A549 (cell line): Measurements from ENCODE around the gene PEDS1. TPM values are rescaled to one million over a fixed set of nuclear protein-coding genes. Genes with fewer than 3 reads are reported as not detected.

Experiments used
- ATAC-seq, 2 experiments: fragments of 200-7000 bp in 1 of 2; fragments of >200 bp in 1 of 2; cut with Nextera tagmentation in 1 of 2; cut with Tn5 transposase in 1 of 2; 3 replicates each; pipeline versions ENCODE4 v1.8.0 to v1.9.1; 2018 to 2020; ENCODE audit warnings: mild to moderate bottlenecking in 1 of 2, moderate library complexity in 1 of 2
- CTCF ChIA-PET: fragments of 300-600 bp; sonication (Branson Sonifier 250); formaldehyde crosslinking; extraction: SDS; loops from one replicate; lab custom pipeline; 2021; ENCODE audit warnings: antibody characterized with exemption, inconsistent platforms; lab: Yijun Ruan, JAX
- POLR2A ChIA-PET: fragments of 350-600 bp; formaldehyde crosslinking; extraction: SDS; loops from one replicate; lab custom pipeline; 2021; ENCODE audit warnings: antibody characterized with exemption, inconsistent platforms; lab: Yijun Ruan, JAX
- DNase-seq, 2 experiments: peaks; one replicate each; pipeline versions ENCODE4 v3.0.0 to v3.0.0-alpha.2; 2011 to 2016; ENCODE audit warnings: low read depth in 1 of 2, low spot score in 1 of 2
- FAIRE-seq: peaks from 2 replicates; lab custom pipeline; 2011; peaks lifted over from hg19 to GRCh38; lab: Jason Lieb, UNC
- H3K27ac ChIP-seq, 2 experiments: fragments of >200 bp; sonication (Bioruptor Twin); formaldehyde crosslinking; 3 replicates each; pipeline ENCODE4 v1.5.1; 2016 to 2017
- H3K4me1 ChIP-seq: fragments of >200 bp; sonication (Bioruptor Twin); formaldehyde crosslinking; 3 replicates; pipeline ENCODE4 v1.6.1; 2016
- H3K4me2 ChIP-seq: fragments of >200 bp; sonication (Bioruptor Twin); formaldehyde crosslinking; 3 replicates; pipeline ENCODE4 v1.6.1; 2016
- H3K4me3 ChIP-seq: fragments of >200 bp; sonication (Bioruptor Twin); formaldehyde crosslinking; 3 replicates; pipeline ENCODE4 v1.5.1; 2016
- H3K9me3 ChIP-seq: fragments of >200 bp; sonication (Bioruptor Twin); formaldehyde crosslinking; 3 replicates; pipeline ENCODE4 v1.6.1; 2016
- EHF ChIP-seq: fragments of 250-450 bp; sonication (Bioruptor Pico); IDR thresholded peaks from 2 replicates; pipeline ENCODE4 v1.5.0; 2020; ENCODE audit warnings: mild to moderate bottlenecking
- ESRRA ChIP-seq: fragments of 150-350 bp; IDR thresholded peaks from 2 replicates; pipeline ENCODE4 v1.6.1; 2014; ENCODE audit warnings: mild to moderate bottlenecking, low read length, borderline replicate concordance
- HOXB5 ChIP-seq: fragments of 250-450 bp; sonication (Bioruptor Pico); IDR thresholded peaks from 2 replicates; pipeline ENCODE4 v1.5.0; 2020; ENCODE audit warnings: mild to moderate bottlenecking, moderate library complexity
- KDM5A ChIP-seq: fragments of 200-600 bp; sonication (generic); IDR thresholded peaks from 2 replicates; pipeline ENCODE4 v1.6.1; 2016; ENCODE audit warnings: antibody characterized with exemption, mild to moderate bottlenecking
- MAZ ChIP-seq: fragments of 150-350 bp; IDR thresholded peaks from 2 replicates; pipeline ENCODE4 v1.6.1; 2014; ENCODE audit warnings: antibody characterized with exemption, low read depth, low read length, borderline replicate concordance
- NPAS2 ChIP-seq: fragments of 250-450 bp; sonication (Bioruptor Pico); IDR thresholded peaks from 2 replicates; pipeline ENCODE4 v1.8.0; 2022; ENCODE audit warnings: mild to moderate bottlenecking, moderate library complexity, borderline replicate concordance
- POLR2A ChIP-seq: IDR thresholded peaks from 2 replicates; pipeline ENCODE4 v1.6.1; 2012; ENCODE audit warnings: mild to moderate bottlenecking, low read length
- RARB ChIP-seq: fragments of 250-450 bp; sonication (Bioruptor Pico); IDR thresholded peaks from 2 replicates; pipeline ENCODE4 v1.8.0; 2021; ENCODE audit warnings: mild to moderate bottlenecking, moderate library complexity
- RCOR1 ChIP-seq: fragments of 150-350 bp; IDR thresholded peaks from 2 replicates; pipeline ENCODE4 v1.6.1; 2014; ENCODE audit warnings: antibody characterized with exemption, low read length, low read depth
- RFX5 ChIP-seq: fragments of 450-650 bp; IDR thresholded peaks from 2 replicates; pipeline ENCODE4 v1.7.1; 2014; ENCODE audit warnings: antibody characterized with exemption, mild to moderate bottlenecking, moderate library complexity
- RNF2 ChIP-seq: fragments of 200-600 bp; sonication (generic); IDR thresholded peaks from 2 replicates; pipeline ENCODE4 v1.6.1; 2016; ENCODE audit warnings: low read depth, mild to moderate bottlenecking, antibody characterized with exemption, moderate library complexity, borderline replicate concordance
- ZC3H11A ChIP-seq: fragments of 450-650 bp; IDR thresholded peaks from 2 replicates; pipeline ENCODE4 v1.6.1; 2014; ENCODE audit warnings: antibody characterized with exemption, mild to moderate bottlenecking
- ZFP36 ChIP-seq: fragments of 450-650 bp; IDR thresholded peaks from 2 replicates; pipeline ENCODE4 v1.6.1; 2014; ENCODE audit warnings: borderline replicate concordance; ENCODE audit not compliant: partially characterized antibody
- WGBS: methylation state at CpG from one replicate; pipeline ENCODE4 v1.1.6; 2017; ENCODE audit errors: missing lambda C conversion rate; 5-methylcytosine and 5-hydroxymethylcytosine counted together
- polyA plus RNA-seq, 4 experiments: library from polyadenylated mRNA; depleted of rRNA in 3 of 4; stranded (reverse); fragments of >200 nt; fragmentation: RNase III in 1 of 4; extraction: RNeasy Plus Mini Kit Qiagen cat#74134 plus additional on column Dnase treatment in 1 of 4; gene quantifications; 2 replicates in 3 of 4; 3 replicates in 1 of 4; pipeline ENCODE4 v1.2.3, GENCODE V29; 2011 to 2017
- TF ChIP-seq, protein P1 (sequence below): fragments of >200 bp; sonication (Bioruptor Twin); formaldehyde crosslinking; IDR thresholded peaks from 2 replicates; pipeline ENCODE4 v1.6.1; 2016
- TF ChIP-seq, protein P2 (sequence below): fragments of 250-450 bp; sonication (Bioruptor Pico); IDR thresholded peaks from 2 replicates; pipeline ENCODE4 v1.5.0; 2021; ENCODE audit warnings: mild to moderate bottlenecking, moderate library complexity, borderline replicate concordance
- TF ChIP-seq, protein P3 (sequence below): IDR thresholded peaks from 2 replicates; pipeline ENCODE4 v1.6.1; 2012
- TF ChIP-seq, protein P4 (sequence below): fragments of >200 bp; sonication (Bioruptor Twin); formaldehyde crosslinking; IDR thresholded peaks from 3 replicates; pipeline ENCODE4 v1.6.1; 2016
- TF ChIP-seq, protein P5 (sequence below): fragments of >200 bp; sonication (Bioruptor Twin); formaldehyde crosslinking; IDR thresholded peaks from 3 replicates; pipeline ENCODE4 v1.5.1; 2016

Gene PEDS1
- polyA plus RNA-seq, 2 of the 4 experiments (the other 2 are of a cell fraction), result 24.5 to 25.8 TPM

DNA sequence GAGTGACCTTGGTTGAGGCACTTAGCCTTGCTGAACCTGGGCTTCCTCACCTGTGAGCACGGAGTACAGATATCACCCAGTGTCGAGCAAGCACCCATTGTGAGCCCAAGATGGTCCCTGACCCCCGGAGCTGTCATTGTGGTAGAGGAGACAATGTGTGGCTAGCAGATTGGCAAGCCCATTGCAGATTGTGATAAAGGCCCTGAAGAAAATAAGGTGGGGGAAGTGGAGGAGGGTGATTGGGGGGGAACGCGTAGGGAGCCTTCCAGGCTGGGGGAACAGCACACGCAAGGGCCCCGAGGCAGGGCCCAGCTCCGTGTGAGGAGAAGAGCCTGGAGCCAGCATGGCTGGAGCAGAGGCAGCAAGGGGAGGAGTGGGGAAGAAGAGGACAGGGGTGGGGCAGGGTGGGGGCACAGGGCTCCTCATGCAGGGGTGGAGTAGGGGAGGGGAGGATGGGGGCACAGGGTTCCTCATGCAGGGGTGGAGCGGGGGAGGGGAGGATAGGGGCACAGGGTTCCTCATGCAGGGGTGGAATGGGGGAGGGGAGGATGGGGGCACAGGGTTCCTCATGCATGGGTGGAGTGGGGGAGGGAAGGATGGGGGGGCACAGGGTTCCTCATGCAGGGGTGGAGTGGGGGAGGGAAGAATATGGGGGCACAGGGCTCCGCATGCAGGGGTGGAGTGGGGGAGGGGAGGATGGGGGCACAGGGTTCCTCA lies 44.1 kb upstream of the PEDS1 start:
- POLR2A ChIA-PET, result no interaction called here
- CTCF ChIA-PET, result interaction anchor here (0.8 to 4.6 kb wide), 6 partner anchors 8 to 266 kb away, joined by 3 to 26 read pairs (median 3); no protein-coding TSS in a partner anchor

DNA sequence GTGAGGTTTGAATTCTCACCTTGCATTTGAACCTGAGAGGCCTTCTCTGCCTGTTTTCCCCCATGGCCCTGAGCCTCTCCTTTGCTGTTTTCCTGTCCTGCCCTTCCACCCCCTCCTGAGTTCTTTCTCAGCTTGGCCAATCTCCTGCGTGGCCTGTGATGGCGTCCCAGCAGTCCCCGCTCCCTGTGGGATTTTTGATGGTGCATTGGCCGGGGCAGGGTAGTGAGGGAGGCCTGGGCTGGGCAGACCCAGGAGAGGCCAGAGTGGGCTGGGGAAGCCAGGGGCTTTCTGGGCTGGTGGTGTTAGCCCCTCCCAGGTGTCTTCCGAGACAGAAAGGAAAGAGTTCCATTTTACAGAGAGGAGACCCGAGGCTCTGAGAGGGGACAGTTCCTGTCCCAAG lies 43.4 kb upstream of the PEDS1 start:
- DNase-seq (no peak), ATAC-seq (no peak)
- H3K27ac ChIP-seq, result peak overlapping the region; percentile 97 to 98

More for the DNA sequence above, 44.1 kb upstream of the PEDS1 start:
- peaks cover 28% of the 10 kb centered on the region for H3K4me1 ChIP-seq
- no peak; a peak in 1 of 6 replicates for ATAC-seq
- peak overlapping the region; percentile 97 to 98 for H3K27ac ChIP-seq
- no peak for FAIRE-seq
- no peak for TF ChIP-seq RFX5
- TF ChIP-seq, protein P1, sequence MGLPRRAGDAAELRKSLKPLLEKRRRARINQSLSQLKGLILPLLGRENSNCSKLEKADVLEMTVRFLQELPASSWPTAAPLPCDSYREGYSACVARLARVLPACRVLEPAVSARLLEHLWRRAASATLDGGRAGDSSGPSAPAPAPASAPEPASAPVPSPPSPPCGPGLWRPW, result no peak
- no peak for TF ChIP-seq KDM5A
- TF ChIP-seq ZC3H11A, result no peak
- TF ChIP-seq, protein P2, sequence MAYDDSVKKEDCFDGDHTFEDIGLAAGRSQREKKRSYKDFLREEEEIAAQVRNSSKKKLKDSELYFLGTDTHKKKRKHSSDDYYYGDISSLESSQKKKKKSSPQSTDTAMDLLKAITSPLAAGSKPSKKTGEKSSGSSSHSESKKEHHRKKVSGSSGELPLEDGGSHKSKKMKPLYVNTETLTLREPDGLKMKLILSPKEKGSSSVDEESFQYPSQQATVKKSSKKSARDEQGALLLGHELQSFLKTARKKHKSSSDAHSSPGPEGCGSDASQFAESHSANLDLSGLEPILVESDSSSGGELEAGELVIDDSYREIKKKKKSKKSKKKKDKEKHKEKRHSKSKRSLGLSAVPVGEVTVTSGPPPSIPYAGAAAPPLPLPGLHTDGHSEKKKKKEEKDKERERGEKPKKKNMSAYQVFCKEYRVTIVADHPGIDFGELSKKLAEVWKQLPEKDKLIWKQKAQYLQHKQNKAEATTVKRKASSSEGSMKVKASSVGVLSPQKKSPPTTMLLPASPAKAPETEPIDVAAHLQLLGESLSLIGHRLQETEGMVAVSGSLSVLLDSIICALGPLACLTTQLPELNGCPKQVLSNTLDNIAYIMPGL (CRISPR knock-in tag), result no peak
- TF ChIP-seq, protein P3, sequence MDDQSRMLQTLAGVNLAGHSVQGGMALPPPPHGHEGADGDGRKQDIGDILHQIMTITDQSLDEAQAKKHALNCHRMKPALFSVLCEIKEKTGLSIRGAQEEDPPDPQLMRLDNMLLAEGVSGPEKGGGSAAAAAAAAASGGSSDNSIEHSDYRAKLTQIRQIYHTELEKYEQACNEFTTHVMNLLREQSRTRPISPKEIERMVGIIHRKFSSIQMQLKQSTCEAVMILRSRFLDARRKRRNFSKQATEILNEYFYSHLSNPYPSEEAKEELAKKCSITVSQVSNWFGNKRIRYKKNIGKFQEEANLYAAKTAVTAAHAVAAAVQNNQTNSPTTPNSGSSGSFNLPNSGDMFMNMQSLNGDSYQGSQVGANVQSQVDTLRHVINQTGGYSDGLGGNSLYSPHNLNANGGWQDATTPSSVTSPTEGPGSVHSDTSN, result no peak
- no peak for DNase-seq
- WGBS, result 91% methylated on average over 8 of the region's 10 CpGs
- no peak overlapping the region for H3K4me3 ChIP-seq
- H3K9me3 ChIP-seq, result peaks cover 14% of the 10 kb centered on the region
- no peak overlapping the region for H3K4me2 ChIP-seq

DNA sequence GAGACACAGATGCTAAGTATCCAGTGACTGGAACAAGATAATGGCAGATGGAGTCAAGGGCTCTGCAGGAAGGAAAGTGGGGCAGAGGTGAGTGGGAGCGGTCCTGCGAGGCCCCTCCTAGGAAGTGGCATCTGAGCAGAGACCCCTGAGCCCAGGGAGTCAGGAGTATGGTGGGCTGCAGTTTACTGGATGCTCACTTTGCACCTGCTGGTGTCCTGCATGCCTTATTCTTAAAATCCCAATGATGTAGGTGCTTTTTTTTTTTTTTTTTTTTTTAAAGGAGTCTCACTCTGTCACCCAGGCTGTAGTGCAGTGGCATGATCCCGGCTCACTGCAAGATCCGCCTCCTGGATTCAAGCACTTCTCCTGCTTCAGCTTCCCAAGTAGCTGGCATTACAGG lies 42.7 kb upstream of the PEDS1 start:
- H3K27ac ChIP-seq, result peak overlapping the region; percentile 97 to 98; a peak in 5 of 6 replicates
- POLR2A ChIA-PET, result interaction anchor here (0.7 kb wide), 1 partner anchor 52 kb away, joined by 4 read pairs; no protein-coding TSS in a partner anchor
- peak in 1 of 2 experiments; percentile 38 for DNase-seq
- H3K4me2 ChIP-seq, result no peak overlapping the region
- H3K9me3 ChIP-seq, result peaks cover 13% of the 10 kb centered on the region
- 79% methylated on average over 4 of the region's 4 CpGs for WGBS
- H3K4me1 ChIP-seq, result peaks cover 28% of the 10 kb centered on the region
- no peak for TF ChIP-seq MAZ
- no peak for TF ChIP-seq HOXB5
- TF ChIP-seq, protein P4, sequence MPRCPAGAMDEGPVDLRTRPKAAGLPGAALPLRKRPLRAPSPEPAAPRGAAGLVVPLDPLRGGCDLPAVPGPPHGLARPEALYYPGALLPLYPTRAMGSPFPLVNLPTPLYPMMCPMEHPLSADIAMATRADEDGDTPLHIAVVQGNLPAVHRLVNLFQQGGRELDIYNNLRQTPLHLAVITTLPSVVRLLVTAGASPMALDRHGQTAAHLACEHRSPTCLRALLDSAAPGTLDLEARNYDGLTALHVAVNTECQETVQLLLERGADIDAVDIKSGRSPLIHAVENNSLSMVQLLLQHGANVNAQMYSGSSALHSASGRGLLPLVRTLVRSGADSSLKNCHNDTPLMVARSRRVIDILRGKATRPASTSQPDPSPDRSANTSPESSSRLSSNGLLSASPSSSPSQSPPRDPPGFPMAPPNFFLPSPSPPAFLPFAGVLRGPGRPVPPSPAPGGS, result no peak
- TF ChIP-seq, protein P5, sequence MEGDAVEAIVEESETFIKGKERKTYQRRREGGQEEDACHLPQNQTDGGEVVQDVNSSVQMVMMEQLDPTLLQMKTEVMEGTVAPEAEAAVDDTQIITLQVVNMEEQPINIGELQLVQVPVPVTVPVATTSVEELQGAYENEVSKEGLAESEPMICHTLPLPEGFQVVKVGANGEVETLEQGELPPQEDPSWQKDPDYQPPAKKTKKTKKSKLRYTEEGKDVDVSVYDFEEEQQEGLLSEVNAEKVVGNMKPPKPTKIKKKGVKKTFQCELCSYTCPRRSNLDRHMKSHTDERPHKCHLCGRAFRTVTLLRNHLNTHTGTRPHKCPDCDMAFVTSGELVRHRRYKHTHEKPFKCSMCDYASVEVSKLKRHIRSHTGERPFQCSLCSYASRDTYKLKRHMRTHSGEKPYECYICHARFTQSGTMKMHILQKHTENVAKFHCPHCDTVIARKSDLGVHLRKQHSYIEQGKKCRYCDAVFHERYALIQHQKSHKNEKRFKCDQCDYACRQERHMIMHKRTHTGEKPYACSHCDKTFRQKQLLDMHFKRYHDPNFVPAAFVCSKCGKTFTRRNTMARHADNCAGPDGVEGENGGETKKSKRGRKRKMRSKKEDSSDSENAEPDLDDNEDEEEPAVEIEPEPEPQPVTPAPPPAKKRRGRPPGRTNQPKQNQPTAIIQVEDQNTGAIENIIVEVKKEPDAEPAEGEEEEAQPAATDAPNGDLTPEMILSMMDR, result no peak
- no peak for TF ChIP-seq ZC3H11A
- TF ChIP-seq ESRRA, result no peak
- no peak for TF ChIP-seq NPAS2 (CRISPR knock-in tag)
- CTCF ChIA-PET, result interaction anchor here (1.0 to 4.6 kb wide), 3 partner anchors 11 to 268 kb away, joined by 3 to 26 read pairs (median 4); no protein-coding TSS in a partner anchor
- no peak for ATAC-seq
- H3K4me3 ChIP-seq, result no peak overlapping the region
- no peak for FAIRE-seq

More for the DNA sequence above, 43.4 kb upstream of the PEDS1 start:
- TF ChIP-seq RFX5 (no peak), POLR2A (no peak), HOXB5 (no peak), RARB (CRISPR knock-in tag) (no peak), RCOR1 (no peak), ZFP36 (no peak), RNF2 (no peak), EHF (no peak)
- TF ChIP-seq, protein P5, result no peak
- Histone ChIP-seq H3K4me2 (no peak overlapping the region), H3K9me3 (peaks cover 13% of the 10 kb centered on the region), H3K4me1 (peaks cover 28% of the 10 kb centered on the region), H3K4me3 (no peak overlapping the region)
- no peak for FAIRE-seq
- CTCF ChIA-PET, result interaction anchor here (0.8 to 4.6 kb wide), 6 partner anchors 9 to 267 kb away, joined by 3 to 26 read pairs (median 3); no protein-coding TSS in a partner anchor
- POLR2A ChIA-PET, result interaction anchor here (0.7 kb wide), 1 partner anchor 51 kb away, joined by 4 read pairs; no protein-coding TSS in a partner anchor
- 91% methylated on average over 6 of the region's 6 CpGs for WGBS
